Measurements from ENCODE around the gene DHX16. TPM values are rescaled to one million over a fixed set of nuclear protein-coding genes. Genes with fewer than 3 reads are reported as not detected.

DHX16 gene
- total RNA-seq, 6 donors from 2014 or later, result 28.1 to 60.8 (median 31.8) TPM

Other genes starting within 250 kb of the DHX16 start
- gene HLA-E, start 183.5 kb downstream of the DHX16 start, total RNA-seq, result 1,000 to 10,000 TPM in 2 of 6 donors, 100 to 1,000 TPM in 4; 553 to 1,296 (median 975) TPM
- gene GNL1, start 116.5 kb downstream of the DHX16 start, total RNA-seq, result 10 to 100 TPM; 30.4 to 60.6 (median 51.2) TPM
- gene PRR3, start 115.7 kb downstream of the DHX16 start, total RNA-seq, result 10 to 100 TPM in 1 of 6 donors, 1 to 10 TPM in 5; 6.0 to 13.6 (median 7.0) TPM
- gene ABCF1, start 101.6 kb downstream of the DHX16 start, total RNA-seq, result 10 to 100 TPM; 41.2 to 57.6 (median 52.9) TPM
- 10 to 100 TPM; 32.0 to 72.1 (median 50.7) TPM for gene PPP1R10, start 55.8 kb downstream of the DHX16 start, total RNA-seq
- 10 to 100 TPM; 23.0 to 62.5 (median 45.7) TPM for gene MRPS18B, start 55.2 kb downstream of the DHX16 start, total RNA-seq
- 10 to 100 TPM in 1 of 6 donors, 1 to 10 TPM in 5; 3.1 to 36.7 (median 6.2) TPM for gene ATAT1, start 46.1 kb downstream of the DHX16 start, total RNA-seq
- gene C6orf136, start 25.9 kb downstream of the DHX16 start, total RNA-seq, result 10 to 100 TPM in 5 of 6 donors, 1 to 10 TPM in 1; 8.8 to 57.6 (median 15.2) TPM
- gene PPP1R18, start 13.6 kb upstream of the DHX16 start, total RNA-seq, result 100 to 1,000 TPM in 1 of 6 donors, 10 to 100 TPM in 5; 23.5 to 103 (median 60.8) TPM
- gene NRM, start 18.0 kb upstream of the DHX16 start, total RNA-seq, result 10 to 100 TPM in 1 of 6 donors, 1 to 10 TPM in 5; 3.3 to 13.4 (median 7.2) TPM
- gene MDC1, start 44.3 kb upstream of the DHX16 start, total RNA-seq, result 10 to 100 TPM; 13.5 to 33.5 (median 24.2) TPM
- 100 to 1,000 TPM in 4 of 6 donors, 10 to 100 TPM in 2; 71.2 to 347 (median 149) TPM for gene TUBB, start 47.3 kb upstream of the DHX16 start, total RNA-seq
- 100 to 1,000 TPM; 133 to 212 (median 143) TPM for gene FLOT1, start 69.7 kb upstream of the DHX16 start, total RNA-seq
- gene IER3, start 71.5 kb upstream of the DHX16 start, total RNA-seq, result 10 to 100 TPM in 4 of 6 donors, 1 to 10 TPM in 2; 4.2 to 61.1 (median 19.8) TPM
- gene DDR1, start 211.5 kb upstream of the DHX16 start, total RNA-seq, result 100 to 1,000 TPM in 5 of 6 donors, 10 to 100 TPM in 1; 75.4 to 147 (median 111) TPM
- gene GTF2H4, start 235.2 kb upstream of the DHX16 start, total RNA-seq, result 10 to 100 TPM; 10.1 to 47.6 (median 27.6) TPM
- gene VARS2, start 241.2 kb upstream of the DHX16 start, total RNA-seq, result 10 to 100 TPM; 23.0 to 56.6 (median 29.5) TPM

All from upper lobe of left lung (tissue), 6 donors.